PC-9 (cell line): ENCODE measurements around the gene SYNDIG1.

ENCODE experiments used
- CTCF ChIP-seq: fragments of 200-600 bp; sonication (generic); conservative IDR thresholded peaks from 2 replicates; pipeline ENCODE4 v1.6.1; 2017; ENCODE audit warnings: mixed run types, antibody characterized with exemption, mild to moderate bottlenecking, moderate library complexity
- EZH2 ChIP-seq: fragments of 200-600 bp; sonication (generic); IDR thresholded peaks from 2 replicates; pipeline ENCODE4 v1.8.0; 2017; ENCODE audit warnings: antibody characterized with exemption, low read depth

- TF ChIP-seq CTCF: no peak
- no peak for TF ChIP-seq EZH2
Observed at GRCh38 chr20:24627291-24627690, 157.9 kb downstream of the SYNDIG1 start.
